KMS-11 (cell line): ENCODE measurements around the gene ABHD2.

ENCODE experiments used
- H2AFZ ChIP-seq: fragments of 200-600 bp; sonication (generic); 2 replicates; pipeline ENCODE4 v1.6.1; 2016; ENCODE audit warnings: antibody characterized with exemption, mixed run types, low read depth
- H3K27ac ChIP-seq: fragments of 200-600 bp; sonication (generic); 2 replicates; pipeline ENCODE4 v1.6.1; 2016; ENCODE audit warnings: mild to moderate bottlenecking, mixed run types
- H3K27me3 ChIP-seq: fragments of 200-600 bp; sonication (generic); 2 replicates; pipeline ENCODE4 v1.6.1; 2017; ENCODE audit warnings: mild to moderate bottlenecking, low read depth, mixed run types, moderate library complexity; ENCODE audit not compliant: insufficient read depth
- H3K36me3 ChIP-seq: fragments of 200-600 bp; sonication (generic); 2 replicates; pipeline ENCODE4 v1.6.1; 2017; ENCODE audit warnings: mild to moderate bottlenecking, mixed run types; ENCODE audit not compliant: insufficient read depth
- H3K4me1 ChIP-seq: fragments of 200-600 bp; sonication (generic); 2 replicates; pipeline ENCODE4 v1.6.1; 2016; ENCODE audit warnings: mild to moderate bottlenecking, low read depth, mixed run types; ENCODE audit not compliant: poor library complexity, severe bottlenecking
- H3K4me2 ChIP-seq: fragments of 200-600 bp; sonication (generic); 2 replicates; pipeline ENCODE4 v1.7.0; 2016; ENCODE audit warnings: mild to moderate bottlenecking, mixed run types
- H3K4me3 ChIP-seq: fragments of 200-600 bp; sonication (generic); IDR thresholded peaks from 2 replicates; pipeline ENCODE4 v1.6.1; 2017; ENCODE audit warnings: low read depth, low read length, mixed read lengths; ENCODE audit not compliant: insufficient read depth
- H3K79me2 ChIP-seq: fragments of 200-600 bp; sonication (generic); 2 replicates; pipeline ENCODE4 v1.6.1; 2016; ENCODE audit warnings: low read depth, mixed run types; ENCODE audit not compliant: insufficient read depth
- H3K9ac ChIP-seq: fragments of 200-600 bp; sonication (generic); 2 replicates; pipeline ENCODE4 v1.6.1; 2016; ENCODE audit warnings: mild to moderate bottlenecking, mixed run types
- H4K20me1 ChIP-seq: fragments of 200-600 bp; sonication (generic); 2 replicates; pipeline ENCODE4 v1.6.1; 2016; ENCODE audit warnings: mild to moderate bottlenecking, mixed run types; ENCODE audit not compliant: insufficient read depth
- TF ChIP-seq, protein P1 (sequence below): fragments of 200-600 bp; sonication (generic); conservative IDR thresholded peaks from 2 replicates; pipeline ENCODE4 v1.6.1; 2017; ENCODE audit warnings: low read depth, mild to moderate bottlenecking, antibody characterized with exemption, low read length, moderate library complexity, mixed read lengths

The ABHD2 gene

DNA sequence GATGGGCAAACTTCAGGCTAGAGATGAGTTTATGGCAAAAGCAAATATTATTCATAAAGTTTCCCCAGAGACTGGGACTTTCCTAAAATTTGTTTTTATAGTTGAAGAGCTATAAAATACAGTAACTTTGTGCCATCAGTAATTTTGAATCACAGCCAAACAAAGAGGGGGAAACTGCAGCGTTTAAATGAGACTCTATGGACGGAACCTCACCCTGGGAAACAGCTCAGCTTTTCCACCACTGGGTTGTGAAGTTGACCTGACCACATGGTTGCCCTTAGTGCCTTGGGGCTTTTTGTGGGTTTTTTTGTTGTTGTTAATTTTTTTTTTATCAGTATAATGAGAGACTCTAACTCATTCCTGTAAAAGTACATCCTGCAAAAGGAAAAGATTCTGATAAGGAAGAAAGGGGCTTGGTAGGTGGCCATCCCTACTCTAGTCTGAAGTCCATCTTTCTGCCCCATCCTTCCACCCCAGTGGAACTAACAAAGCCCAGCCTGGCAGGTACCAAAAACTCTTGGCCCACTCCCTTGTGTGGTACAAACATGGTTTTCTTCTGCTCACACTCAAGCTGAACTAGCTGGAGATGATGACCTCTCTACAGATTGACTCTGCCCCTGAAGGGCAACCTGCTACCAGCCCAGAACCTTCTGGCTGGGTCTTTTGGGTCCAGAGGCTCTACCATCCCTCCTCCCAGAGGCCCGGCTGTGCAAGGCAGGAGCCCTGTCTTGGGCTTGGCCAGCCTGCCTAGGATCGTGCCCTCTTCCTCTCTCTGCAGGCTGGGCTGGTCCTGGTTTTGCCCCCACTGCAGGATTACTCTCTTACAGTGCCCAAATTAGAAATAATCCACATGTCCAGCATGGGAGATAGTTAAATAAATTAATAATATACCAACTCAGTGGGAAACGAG lies 92.0 kb downstream of the ABHD2 start:
- no peak overlapping the region for H3K4me3 ChIP-seq

GRCh38 chr15:89184357-89184756 lies 96.1 kb downstream of the ABHD2 start:
- H3K4me1 ChIP-seq, result peaks cover 6% of the 10 kb centered on the region
- H3K27ac ChIP-seq, result no peak overlapping the region
- no peaks in the 10 kb centered on the region for H3K79me2 ChIP-seq
- TF ChIP-seq, protein P1, sequence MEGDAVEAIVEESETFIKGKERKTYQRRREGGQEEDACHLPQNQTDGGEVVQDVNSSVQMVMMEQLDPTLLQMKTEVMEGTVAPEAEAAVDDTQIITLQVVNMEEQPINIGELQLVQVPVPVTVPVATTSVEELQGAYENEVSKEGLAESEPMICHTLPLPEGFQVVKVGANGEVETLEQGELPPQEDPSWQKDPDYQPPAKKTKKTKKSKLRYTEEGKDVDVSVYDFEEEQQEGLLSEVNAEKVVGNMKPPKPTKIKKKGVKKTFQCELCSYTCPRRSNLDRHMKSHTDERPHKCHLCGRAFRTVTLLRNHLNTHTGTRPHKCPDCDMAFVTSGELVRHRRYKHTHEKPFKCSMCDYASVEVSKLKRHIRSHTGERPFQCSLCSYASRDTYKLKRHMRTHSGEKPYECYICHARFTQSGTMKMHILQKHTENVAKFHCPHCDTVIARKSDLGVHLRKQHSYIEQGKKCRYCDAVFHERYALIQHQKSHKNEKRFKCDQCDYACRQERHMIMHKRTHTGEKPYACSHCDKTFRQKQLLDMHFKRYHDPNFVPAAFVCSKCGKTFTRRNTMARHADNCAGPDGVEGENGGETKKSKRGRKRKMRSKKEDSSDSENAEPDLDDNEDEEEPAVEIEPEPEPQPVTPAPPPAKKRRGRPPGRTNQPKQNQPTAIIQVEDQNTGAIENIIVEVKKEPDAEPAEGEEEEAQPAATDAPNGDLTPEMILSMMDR, result no peak
- H3K4me3 ChIP-seq, result no peak overlapping the region
- H3K36me3 ChIP-seq, result no peaks in the 10 kb centered on the region
- no peak overlapping the region for H3K4me2 ChIP-seq
- no peaks in the 10 kb centered on the region for H3K27me3 ChIP-seq
- H4K20me1 ChIP-seq, result no peaks in the 10 kb centered on the region
- no peak overlapping the region for H2AFZ ChIP-seq
- H3K9ac ChIP-seq, result no peak overlapping the region

More for the DNA sequence above, 92.0 kb downstream of the ABHD2 start:
- peaks cover 10% of the 10 kb centered on the region for H3K4me1 ChIP-seq
- H3K79me2 ChIP-seq, result no peaks in the 10 kb centered on the region
- no peak overlapping the region for H3K9ac ChIP-seq
- no peaks in the 10 kb centered on the region for H3K36me3 ChIP-seq
- H3K27me3 ChIP-seq, result no peaks in the 10 kb centered on the region
- TF ChIP-seq, protein P1, result no peak
- H4K20me1 ChIP-seq, result no peaks in the 10 kb centered on the region
- H3K27ac ChIP-seq, result no peak overlapping the region
- no peak overlapping the region for H3K4me2 ChIP-seq
- no peak overlapping the region for H2AFZ ChIP-seq

GRCh38 chr15:89184886-89185526 lies 96.8 kb downstream of the ABHD2 start:
- Histone ChIP-seq H3K36me3 (no peaks in the 10 kb centered on the region), H3K27ac (no peak overlapping the region), H3K79me2 (no peaks in the 10 kb centered on the region), H3K4me3 (no peak overlapping the region), H3K4me1 (peaks cover under 1% of the 10 kb centered on the region), H3K9ac (no peak overlapping the region), H2AFZ (no peak overlapping the region), H3K27me3 (no peaks in the 10 kb centered on the region), H3K4me2 (no peak overlapping the region), H4K20me1 (no peaks in the 10 kb centered on the region)
- TF ChIP-seq, protein P1, result no peak

DNA sequence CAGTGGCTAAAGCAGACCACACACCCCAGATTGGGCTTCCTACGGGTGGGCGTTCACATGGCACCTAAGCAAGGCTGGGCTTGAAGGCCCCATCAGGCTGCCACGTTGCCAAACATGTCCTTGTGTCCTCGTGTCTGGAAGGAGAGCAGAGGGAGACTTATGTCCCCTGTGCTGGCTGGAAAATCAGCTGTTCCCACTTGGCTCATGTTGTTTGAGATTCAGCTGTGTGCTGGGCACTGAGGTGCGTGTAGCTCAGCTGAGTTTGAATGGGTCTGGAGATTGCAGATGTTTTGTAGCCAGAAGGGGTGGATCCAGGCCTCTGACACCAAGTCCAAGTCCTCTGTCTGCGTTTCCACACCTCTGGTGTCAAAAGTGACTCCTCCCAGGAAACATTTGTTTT lies 98.5 kb downstream of the ABHD2 start:
- Histone ChIP-seq H3K4me2 (no peak overlapping the region), H3K79me2 (no peaks in the 10 kb centered on the region), H3K4me3 (no peak overlapping the region), H3K27me3 (no peaks in the 10 kb centered on the region), H2AFZ (no peak overlapping the region), H3K27ac (no peak overlapping the region), H4K20me1 (no peaks in the 10 kb centered on the region), H3K36me3 (no peaks in the 10 kb centered on the region), H3K9ac (no peak overlapping the region), H3K4me1 (no peaks in the 10 kb centered on the region)
- TF ChIP-seq, protein P1, result no peak
